HG03439 (cell line): ENCODE results near the gene CCDC57.
A peak's percentile ranks its signal among the peaks of the same experiment; 100 is the strongest.
"Not testable (repeated sequence)": the region's sequence is repeated elsewhere in the genome, so short reads cannot be mapped to it uniquely, and the experiment has no call there.

Experiments used
- ATAC-seq: cut with Tn5 transposase; IDR thresholded peaks from one replicate; pipeline ENCODE4 v1.9.1; 2021; ENCODE audit warnings: mild to moderate bottlenecking, moderate library complexity; ENCODE audit not compliant: unreplicated experiment

CCDC57 gene, protein sequence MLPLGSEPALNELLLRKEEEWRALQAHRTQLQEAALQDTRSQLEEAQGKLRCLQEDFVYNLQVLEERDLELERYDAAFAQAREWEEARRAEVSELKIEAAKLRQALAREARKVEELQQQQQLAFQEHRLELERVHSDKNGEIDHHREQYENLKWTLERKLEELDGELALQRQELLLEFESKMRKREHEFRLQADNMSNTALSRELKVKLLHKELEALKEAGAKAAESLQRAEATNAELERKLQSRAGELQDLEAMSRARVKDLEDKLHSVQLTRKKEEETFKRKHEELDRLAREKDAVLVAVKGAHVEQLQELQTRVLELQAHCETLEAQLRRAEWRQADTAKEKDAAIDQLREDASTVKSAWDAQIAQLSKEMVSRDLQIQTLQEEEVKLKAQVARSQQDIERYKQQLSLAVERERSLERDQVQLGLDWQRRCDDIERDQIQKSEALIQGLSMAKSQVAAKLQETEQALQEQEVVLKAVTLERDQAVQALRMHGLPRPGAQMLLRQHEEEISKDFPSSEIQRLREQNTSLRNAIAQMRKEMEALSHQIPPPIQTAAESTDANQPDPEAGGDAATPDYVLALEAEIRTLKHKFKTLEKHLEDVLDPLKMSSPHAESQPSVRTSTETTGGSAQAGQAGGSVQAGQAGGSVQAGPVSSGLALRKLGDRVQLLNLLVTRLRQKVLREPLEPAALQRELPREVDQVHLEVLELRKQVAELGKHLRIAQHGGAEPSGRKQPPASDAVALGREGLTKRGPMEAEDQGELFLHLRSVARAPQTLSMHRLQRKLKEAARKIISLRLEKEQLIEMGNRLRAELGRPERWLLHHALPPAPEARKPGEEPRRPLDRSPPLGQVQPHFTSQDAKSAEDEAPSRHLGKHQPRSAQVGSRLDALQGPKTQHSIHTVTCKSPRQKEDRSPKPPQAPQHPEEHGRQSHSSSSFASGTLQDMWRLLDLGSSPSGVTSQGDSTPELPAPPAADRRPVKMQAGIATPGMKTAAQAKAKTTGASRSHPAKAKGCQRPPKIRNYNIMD

DNA sequence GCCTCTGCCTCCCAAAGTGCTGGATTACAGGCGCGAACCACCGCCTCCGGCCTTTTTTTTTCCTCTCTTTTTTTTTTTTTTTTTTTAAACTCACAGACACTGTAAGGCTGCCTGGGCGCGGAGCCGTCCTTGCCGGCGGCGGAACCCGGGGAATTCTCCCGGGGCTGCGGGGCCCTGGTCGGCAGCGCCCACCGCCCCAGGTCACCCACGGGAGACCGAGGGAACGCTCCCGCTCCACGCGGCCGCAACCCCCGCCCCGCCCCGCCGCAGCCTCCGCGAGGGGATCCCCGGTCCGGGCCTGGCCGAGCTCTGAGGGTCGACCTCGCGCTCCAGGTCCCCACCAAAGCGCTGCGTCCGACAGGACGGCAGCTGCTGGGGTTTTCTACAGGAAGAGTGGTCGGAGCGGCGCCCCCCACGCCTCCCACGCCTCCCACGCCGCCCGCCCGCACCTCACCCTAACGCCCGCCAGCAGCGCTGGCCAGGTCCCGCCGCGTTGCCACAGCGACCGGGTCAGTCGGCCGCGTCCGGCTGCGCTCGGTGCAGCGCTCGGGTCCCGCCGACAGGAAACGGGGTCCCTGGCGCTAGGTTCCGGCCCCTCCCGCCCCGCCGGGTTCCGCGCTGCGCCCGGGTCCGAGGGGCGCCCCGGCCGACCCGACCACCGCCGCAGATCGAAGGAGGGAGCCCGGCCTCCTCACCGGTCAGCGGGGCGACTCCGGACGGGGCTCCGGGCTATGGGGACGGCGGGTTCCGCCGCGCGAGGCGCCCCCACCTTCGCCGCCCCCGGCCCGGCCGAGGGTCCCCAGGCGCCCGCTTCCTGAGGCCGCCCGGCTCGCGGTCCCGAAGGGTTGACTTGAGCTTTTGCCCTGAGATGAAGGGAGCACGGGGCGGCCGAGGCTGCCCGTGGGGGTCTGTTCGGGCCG lies at the start of gene CCDC57:
Gene CCDC57, minus strand, starts transcription at position 512 of the 920 bp plus-strand sequence. CDS start 10,898 bp downstream, outside the sequence.
- peak; percentile 64 for ATAC-seq

DNA sequence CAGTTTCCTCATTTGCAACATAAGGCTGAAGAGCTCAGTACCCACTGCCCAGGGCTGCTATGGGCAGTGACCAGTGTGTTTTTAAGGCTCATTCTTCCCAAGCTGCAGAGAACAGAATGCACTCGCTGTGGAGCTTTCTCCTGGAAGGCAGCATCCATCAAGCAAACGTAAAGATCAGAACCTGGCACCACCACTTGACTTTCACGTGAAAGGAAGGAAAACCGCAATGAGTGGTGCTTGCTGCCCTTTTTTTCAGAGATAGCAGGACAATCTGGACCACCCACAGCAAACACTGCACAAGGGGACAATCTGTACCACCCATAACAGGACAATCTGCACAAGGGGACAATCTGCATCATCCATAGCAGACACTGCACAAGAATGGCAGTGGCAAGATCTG lies 49.7 kb upstream of the CCDC57 start:
- ATAC-seq = no peak

DNA sequence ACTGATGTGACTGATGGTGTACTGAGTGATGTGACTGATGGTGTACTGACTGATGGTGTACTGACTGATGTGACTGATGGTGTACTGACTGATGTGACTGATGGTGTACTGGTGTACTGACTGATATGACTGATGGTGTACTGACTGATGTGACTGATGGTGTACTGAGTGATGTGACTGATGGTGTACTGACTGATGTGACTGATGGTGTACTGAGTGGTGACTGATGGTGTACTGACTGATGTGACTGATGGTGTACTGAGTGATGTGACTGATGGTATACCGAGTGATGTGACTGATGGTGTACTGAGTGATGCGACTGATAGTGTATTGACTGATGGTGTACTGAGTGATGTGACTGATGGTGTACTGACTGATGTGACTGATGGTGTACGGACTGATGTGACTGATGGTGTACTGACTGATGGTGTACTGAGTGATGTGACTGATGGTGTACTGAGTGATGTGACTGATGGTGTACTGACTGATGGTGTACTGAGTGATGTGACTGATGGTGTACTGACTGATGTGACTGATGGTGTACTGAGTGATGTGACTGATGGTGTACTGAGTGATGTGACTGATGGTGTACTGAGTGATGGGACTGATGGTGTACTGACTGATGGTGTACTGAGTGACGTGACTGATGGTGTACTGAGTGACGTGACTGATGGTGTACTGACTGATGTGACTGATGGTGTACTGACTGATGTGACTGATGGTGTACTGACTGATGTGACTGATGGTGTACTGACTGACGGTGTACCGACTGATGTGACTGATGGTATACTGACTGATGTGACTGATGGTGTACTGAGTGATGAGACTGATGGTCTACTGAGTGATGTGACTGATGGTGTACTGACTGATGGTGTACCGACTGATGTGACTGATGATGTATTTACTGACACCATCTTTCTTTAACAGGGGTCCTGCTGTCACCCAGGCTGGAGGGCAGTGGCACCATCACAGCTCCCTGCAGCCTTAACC lies 47.6 kb upstream of the CCDC57 start:
- ATAC-seq = not testable (repeated sequence)

DNA sequence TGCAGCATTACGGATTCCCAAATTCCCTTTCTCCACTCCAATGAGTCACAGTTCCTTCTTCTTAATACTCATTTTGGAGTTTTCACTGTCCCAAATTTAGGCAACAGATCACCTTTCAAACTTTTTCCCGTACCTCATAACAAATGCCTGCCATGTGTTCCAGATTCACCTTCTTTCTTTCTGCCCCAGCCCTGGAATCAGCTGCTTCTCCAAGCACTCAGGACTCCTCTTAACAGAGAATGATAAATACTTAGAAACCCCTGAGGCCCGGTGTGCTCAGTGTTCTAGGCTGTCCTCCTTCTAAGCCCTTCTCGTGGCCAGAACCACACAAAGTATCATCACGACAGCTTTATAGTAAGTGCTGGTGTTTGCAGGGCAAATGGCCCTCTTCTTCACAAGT lies 45.9 kb upstream of the CCDC57 start:
- ATAC-seq = no peak

DNA sequence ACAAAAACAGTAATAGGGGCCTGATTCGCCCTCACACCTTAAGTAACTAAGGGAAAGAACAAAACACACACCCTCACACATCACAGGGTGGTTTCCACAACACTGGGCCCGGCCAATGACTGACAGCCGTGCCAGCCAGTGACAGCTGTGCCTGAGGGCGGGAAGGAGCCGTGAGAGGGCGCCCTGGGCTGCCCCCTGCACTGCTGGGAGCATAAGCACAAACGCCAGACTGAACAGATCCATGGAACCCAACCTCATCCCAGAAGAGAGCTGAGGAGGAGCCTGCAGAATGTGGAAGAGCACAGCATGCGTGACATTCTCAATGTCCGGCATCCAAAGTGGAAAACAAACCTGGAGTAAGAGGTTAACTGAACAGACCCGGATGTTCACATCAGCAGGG lies 44.8 kb upstream of the CCDC57 start:
- no peak for ATAC-seq

DNA sequence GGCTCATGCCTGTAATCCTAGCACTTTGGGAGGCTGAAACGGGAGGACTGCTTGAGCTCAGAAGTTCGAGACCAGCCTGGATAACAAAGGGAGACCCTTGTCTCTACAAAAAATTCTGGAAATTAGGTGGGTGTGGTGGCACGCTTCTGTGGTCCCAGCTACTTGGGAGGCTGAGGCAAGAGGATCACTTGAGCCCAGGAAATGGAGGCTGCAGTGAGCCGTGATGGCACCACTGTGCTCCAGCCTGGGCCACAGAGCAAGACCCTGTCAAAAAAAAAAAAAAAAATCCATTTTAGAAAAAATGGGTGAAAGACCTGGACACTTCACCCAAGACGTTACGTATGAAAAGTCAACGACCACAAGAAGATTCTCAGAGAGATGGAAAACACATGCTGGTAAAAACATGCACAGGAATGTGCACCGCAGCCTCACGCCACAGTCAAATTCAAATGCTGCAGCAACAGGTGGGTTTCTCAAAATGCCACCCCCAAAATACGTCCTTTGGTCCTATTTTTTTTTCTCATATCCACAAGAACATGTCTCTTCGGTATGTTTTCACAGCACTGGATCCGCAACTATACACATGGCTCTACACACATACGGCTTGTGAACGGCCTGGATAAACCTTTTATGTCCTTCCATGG lies 43.7 kb upstream of the CCDC57 start:
- ATAC-seq = no peak

GRCh38 chr17:82255402-82255972 lies 42.8 kb upstream of the CCDC57 start:
- ATAC-seq = no peak

- ATAC-seq = not testable (repeated sequence)
Measured at GRCh38 chr17:82254746-82255145, 42.1 kb upstream of the CCDC57 start.

GRCh38 chr17:82254096-82254495 lies 41.5 kb upstream of the CCDC57 start:
- ATAC-seq = not testable (repeated sequence)

- no peak for ATAC-seq
Measured at GRCh38 chr17:82253179-82253544, 40.5 kb upstream of the CCDC57 start.

GRCh38 chr17:82252511-82253178 lies 40.0 kb upstream of the CCDC57 start:
- no peak for ATAC-seq

DNA sequence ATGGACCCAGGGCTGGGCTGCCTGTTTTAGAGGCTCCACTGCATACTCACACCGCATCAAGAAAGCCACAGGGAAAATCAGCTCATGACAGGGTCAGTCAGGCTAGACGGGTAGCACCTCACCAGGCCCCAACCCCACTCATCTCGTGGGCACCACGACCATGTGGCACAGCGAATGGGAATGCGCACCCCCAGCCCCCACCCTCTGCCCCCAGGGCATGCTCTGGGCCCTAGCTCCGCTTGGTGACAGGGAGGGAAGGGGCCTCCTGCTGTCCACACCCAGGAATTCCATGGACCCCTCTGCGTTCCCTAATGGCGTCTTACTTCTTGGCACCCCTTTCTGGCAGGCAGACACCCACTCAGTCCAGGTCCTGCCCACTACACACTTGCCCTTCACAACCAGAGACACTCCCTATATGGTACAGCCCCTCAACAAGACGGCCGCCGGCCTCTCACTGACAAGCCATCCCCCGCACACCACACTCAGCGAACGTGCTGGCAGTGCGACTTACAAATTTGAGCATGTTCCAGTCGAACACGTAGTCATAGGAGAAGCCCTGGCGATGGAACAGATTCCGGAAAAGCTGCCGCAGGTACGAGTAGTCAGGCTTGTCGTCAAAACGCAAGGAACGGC lies 38.3 kb upstream of the CCDC57 start:
- ATAC-seq = no peak

DNA sequence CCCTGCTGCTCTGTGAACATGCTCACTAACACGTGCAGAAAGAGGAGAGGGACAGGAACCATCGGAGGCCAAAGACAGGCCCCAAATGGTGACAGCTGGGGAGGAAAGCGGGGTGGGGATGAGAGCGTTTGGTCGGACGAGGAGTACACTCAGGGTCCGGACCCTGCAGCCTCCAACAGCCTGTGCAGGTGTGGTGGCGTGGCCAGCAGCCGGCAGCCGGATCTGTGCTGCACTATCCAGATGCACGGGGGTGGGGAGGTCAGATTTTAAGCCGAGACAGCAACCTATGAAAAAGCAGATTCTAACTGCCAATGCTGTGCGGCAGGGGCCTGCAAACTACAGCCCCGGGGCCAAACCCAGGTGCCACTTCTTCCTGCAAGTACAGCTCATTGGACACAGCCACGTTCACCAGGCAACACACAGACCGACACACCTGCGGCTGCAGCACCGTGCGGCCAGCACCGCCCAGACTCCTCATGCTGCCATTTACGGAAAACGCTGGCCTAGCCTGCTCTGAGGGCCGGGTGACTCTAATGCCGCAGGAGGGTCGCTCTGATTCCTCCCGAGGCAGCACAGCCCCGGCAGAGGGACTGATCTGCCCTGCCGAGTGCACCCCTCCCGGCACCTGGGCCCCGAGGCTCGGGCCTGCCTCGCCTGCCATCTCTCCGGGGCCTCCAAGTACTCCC lies 37.4 kb upstream of the CCDC57 start:
- no peak for ATAC-seq

DNA sequence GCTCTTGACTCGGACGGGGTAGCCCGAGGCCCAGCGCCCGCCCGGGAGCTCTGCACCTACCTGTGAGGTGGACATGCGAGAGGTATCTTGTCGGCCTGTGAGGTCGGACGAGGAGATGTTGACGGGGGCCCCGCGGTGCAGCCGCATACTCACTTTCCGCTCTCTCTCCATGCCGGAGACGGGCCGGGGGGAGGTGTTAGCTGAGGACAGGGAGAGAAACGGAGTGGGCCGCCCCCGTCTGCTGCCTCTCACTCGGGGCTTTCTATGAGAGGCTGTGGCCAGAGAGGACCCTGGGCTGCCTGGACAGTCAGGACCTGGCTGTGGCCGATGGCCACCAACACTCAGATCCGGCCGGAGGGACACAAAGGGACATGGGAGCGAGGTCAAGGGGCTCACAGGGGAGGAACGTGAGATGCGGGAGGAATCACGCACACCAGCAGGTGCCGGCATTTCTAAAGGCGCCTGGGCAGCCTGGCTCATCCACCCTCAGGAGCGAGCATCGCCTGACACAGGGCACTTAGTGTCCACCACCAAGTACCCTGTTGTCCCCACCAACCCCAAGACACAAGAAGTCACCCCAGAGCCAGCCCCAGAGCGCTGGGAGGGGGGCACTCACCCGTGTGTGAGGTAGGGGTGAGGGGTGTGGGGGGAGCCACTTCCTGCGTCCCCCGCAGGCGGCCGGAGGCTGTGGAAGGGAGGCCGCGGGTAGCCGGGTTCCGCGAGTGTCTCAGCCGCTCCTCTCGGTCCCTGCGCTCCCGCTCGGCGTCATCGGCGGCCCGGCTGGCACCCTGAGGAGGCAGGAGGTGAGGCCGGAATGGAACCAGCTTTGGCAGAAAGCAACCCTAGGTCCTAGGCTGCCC lies 36.4 kb upstream of the CCDC57 start:
- no peak for ATAC-seq

- no peak for ATAC-seq
Measured at GRCh38 chr17:82247856-82248671, 35.4 kb upstream of the CCDC57 start.
